Stimulated activated CD4-positive, alpha-beta T cell treated with anti-CD3 and anti-CD28 coated beads, Interleukin-1b, Interleukin-23, amount 100 ng/mL, for 48 hours (primary cell): Measurements from ENCODE around the gene SLC25A47.
"Not testable (repeated sequence)": the region's sequence is repeated elsewhere in the genome, so short reads cannot be mapped to it uniquely, and the experiment has no call there.

Experiments
- DNase-seq: peaks from one replicate; pipeline ENCODE4 v3.0.0-alpha.2; 2020

Gene SLC25A47

GRCh38 chr14:100323121-100323941 is at the start of gene SLC25A47:
Gene SLC25A47 (plus strand): TSS chr14:100323339. CDS start chr14:100323415, 76 bp downstream.
- DNase-seq, result no peak

GRCh38 chr14:100274250-100274649 is 48.9 kb upstream of the SLC25A47 start:
- DNase-seq, result no peak

- DNase-seq, result no peak
Measured at GRCh38 chr14:100275214-100275613, 47.9 kb upstream of the SLC25A47 start.

- DNase-seq, result no peak
Measured at GRCh38 chr14:100278702-100279101, 44.4 kb upstream of the SLC25A47 start.

GRCh38 chr14:100279133-100279532 is 44.0 kb upstream of the SLC25A47 start:
- no peak for DNase-seq

GRCh38 chr14:100279563-100279962 is 43.6 kb upstream of the SLC25A47 start:
- DNase-seq, result no peak

- no peak for DNase-seq
Measured at GRCh38 chr14:100281286-100282082, 41.7 kb upstream of the SLC25A47 start.

GRCh38 chr14:100282083-100282350 is 41.1 kb upstream of the SLC25A47 start:
- DNase-seq, result no peak

GRCh38 chr14:100282766-100283419 is 40.2 kb upstream of the SLC25A47 start:
- no peak for DNase-seq

GRCh38 chr14:100283436-100283835 is 39.7 kb upstream of the SLC25A47 start:
- DNase-seq, result not testable (repeated sequence)

GRCh38 chr14:100283984-100284881 is 38.9 kb upstream of the SLC25A47 start:
- no peak for DNase-seq

- DNase-seq, result peak; percentile 76
Measured at GRCh38 chr14:100285021-100285912, 37.9 kb upstream of the SLC25A47 start.

GRCh38 chr14:100285913-100286400 is 37.2 kb upstream of the SLC25A47 start:
- DNase-seq, result no peak

GRCh38 chr14:100286484-100287191 is 36.5 kb upstream of the SLC25A47 start:
- DNase-seq, result no peak

- no peak for DNase-seq
Measured at GRCh38 chr14:100287202-100287997, 35.7 kb upstream of the SLC25A47 start.

GRCh38 chr14:100287998-100288295 is 35.2 kb upstream of the SLC25A47 start:
- not testable (repeated sequence) for DNase-seq

- DNase-seq, result no peak
Measured at GRCh38 chr14:100288382-100289185, 34.6 kb upstream of the SLC25A47 start.

- no peak for DNase-seq
Measured at GRCh38 chr14:100289916-100290606, 33.1 kb upstream of the SLC25A47 start.
